ENCODE measurements around the gene ATP10D. TPM values are rescaled to one million over a fixed set of nuclear protein-coding genes. Genes with fewer than 3 reads are reported as not detected.

ATP10D gene
- total and polyA plus RNA-seq, 9 of the 15 experiments (the other 6 are each of a cell fraction or from before 2014, with no cell fraction given) = 0.10 to 0.36 (median 0.19) TPM; not detected in 1

- TF ChIP-seq KDM2B (CRISPR knock-in tag; IDR thresholded peaks at IDR 0.05) (no peak), EWSR1 (IDR thresholded peaks at IDR 0.05; ENCODE audit: borderline replicate concordance, low read depth, partially characterized antibody) (no peak), RFX5 (IDR thresholded peaks at IDR 0.05; ENCODE audit: low read depth, low read length) (no peak), ETS2 (tag; IDR thresholded peaks at IDR 0.05; ENCODE audit: borderline replicate concordance, poor library complexity, severe bottlenecking) (no peak), WHSC1 (IDR thresholded peaks at IDR 0.05; ENCODE audit: low read length) (no peak), NR3C1 (CRISPR knock-in tag; IDR thresholded peaks at IDR 0.05) (no peak), ARID3B (CRISPR knock-in tag; IDR thresholded peaks at IDR 0.05; ENCODE audit: borderline replicate concordance) (no peak), FOXP1 (CRISPR knock-in tag; IDR thresholded peaks at IDR 0.05) (no peak), ZNF41 (CRISPR knock-in tag; conservative IDR thresholded peaks at IDR 0.05) (no peak), NFE2 (IDR thresholded peaks at IDR 0.05; ENCODE audit: low read depth) (no peak), PKNOX1 (IDR thresholded peaks at IDR 0.05) (no peak), MAFK (IDR thresholded peaks at IDR 0.05; ENCODE audit: low read length) (no peak)
- TF ChIP-seq, protein P1, sequence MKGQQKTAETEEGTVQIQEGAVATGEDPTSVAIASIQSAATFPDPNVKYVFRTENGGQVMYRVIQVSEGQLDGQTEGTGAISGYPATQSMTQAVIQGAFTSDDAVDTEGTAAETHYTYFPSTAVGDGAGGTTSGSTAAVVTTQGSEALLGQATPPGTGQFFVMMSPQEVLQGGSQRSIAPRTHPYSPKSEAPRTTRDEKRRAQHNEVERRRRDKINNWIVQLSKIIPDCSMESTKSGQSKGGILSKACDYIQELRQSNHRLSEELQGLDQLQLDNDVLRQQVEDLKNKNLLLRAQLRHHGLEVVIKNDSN (CRISPR knock-in tag; IDR thresholded peaks at IDR 0.05) = peak; percentile 100
- TF ChIP-seq, protein P2, sequence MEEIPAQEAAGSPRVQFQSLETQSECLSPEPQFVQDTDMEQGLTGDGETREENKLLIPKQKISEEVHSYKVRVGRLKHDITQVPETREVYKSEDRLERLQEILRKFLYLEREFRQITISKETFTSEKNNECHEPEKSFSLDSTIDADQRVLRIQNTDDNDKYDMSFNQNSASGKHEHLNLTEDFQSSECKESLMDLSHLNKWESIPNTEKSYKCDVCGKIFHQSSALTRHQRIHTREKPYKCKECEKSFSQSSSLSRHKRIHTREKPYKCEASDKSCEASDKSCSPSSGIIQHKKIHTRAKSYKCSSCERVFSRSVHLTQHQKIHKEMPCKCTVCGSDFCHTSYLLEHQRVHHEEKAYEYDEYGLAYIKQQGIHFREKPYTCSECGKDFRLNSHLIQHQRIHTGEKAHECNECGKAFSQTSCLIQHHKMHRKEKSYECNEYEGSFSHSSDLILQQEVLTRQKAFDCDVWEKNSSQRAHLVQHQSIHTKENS (CRISPR knock-in tag; IDR thresholded peaks at IDR 0.05) = no peak
- TF ChIP-seq, protein P3, sequence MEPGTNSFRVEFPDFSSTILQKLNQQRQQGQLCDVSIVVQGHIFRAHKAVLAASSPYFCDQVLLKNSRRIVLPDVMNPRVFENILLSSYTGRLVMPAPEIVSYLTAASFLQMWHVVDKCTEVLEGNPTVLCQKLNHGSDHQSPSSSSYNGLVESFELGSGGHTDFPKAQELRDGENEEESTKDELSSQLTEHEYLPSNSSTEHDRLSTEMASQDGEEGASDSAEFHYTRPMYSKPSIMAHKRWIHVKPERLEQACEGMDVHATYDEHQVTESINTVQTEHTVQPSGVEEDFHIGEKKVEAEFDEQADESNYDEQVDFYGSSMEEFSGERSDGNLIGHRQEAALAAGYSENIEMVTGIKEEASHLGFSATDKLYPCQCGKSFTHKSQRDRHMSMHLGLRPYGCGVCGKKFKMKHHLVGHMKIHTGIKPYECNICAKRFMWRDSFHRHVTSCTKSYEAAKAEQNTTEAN (CRISPR knock-in tag; IDR thresholded peaks at IDR 0.05) = no peak
- TF ChIP-seq, protein P4, sequence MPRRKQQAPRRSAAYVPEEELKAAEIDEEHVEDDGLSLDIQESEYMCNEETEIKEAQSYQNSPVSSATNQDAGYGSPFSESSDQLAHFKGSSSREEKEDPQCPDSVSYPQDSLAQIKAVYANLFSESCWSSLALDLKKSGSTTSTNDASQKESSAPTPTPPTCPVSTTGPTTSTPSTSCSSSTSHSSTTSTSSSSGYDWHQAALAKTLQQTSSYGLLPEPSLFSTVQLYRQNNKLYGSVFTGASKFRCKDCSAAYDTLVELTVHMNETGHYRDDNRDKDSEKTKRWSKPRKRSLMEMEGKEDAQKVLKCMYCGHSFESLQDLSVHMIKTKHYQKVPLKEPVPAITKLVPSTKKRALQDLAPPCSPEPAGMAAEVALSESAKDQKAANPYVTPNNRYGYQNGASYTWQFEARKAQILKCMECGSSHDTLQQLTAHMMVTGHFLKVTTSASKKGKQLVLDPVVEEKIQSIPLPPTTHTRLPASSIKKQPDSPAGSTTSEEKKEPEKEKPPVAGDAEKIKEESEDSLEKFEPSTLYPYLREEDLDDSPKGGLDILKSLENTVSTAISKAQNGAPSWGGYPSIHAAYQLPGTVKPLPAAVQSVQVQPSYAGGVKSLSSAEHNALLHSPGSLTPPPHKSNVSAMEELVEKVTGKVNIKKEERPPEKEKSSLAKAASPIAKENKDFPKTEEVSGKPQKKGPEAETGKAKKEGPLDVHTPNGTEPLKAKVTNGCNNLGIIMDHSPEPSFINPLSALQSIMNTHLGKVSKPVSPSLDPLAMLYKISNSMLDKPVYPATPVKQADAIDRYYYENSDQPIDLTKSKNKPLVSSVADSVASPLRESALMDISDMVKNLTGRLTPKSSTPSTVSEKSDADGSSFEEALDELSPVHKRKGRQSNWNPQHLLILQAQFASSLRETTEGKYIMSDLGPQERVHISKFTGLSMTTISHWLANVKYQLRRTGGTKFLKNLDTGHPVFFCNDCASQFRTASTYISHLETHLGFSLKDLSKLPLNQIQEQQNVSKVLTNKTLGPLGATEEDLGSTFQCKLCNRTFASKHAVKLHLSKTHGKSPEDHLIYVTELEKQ (CRISPR knock-in tag; IDR thresholded peaks at IDR 0.05) = no peak
- TF ChIP-seq, protein P5, sequence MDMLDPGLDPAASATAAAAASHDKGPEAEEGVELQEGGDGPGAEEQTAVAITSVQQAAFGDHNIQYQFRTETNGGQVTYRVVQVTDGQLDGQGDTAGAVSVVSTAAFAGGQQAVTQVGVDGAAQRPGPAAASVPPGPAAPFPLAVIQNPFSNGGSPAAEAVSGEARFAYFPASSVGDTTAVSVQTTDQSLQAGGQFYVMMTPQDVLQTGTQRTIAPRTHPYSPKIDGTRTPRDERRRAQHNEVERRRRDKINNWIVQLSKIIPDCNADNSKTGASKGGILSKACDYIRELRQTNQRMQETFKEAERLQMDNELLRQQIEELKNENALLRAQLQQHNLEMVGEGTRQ (CRISPR knock-in tag; IDR thresholded peaks at IDR 0.05) = peak; percentile 100
Observed at GRCh38 chr4:47463235-47463956, 21.7 kb upstream of the ATP10D start, which contains the start of gene COMMD8 (continued).
